ENCODE data around the gene BHMT.
"Not testable (repeated sequence)": the region's sequence is repeated elsewhere in the genome, so short reads cannot be mapped to it uniquely, and the experiment has no call there.

Gene BHMT

DNA sequence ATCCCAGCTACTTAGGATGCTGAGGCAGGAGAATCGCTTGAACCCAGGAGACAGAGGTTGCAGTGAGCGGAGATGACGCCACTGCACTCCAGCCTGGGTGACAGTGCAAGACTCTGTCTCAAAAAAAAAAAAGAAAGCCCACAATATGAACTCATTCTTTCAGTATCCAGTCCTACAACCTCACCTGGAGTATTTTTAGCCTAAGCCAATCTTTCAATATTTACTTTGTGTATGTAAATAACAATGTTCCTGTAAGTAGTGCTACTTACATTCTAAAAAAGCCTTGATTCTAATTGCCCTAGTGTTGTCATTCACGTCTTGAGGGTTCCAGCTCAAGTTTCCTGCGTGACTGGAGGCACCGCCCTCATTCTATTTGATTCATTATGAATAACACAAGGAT, 62.0 kb downstream of the BHMT start:
- DNase-seq: no peak

DNA sequence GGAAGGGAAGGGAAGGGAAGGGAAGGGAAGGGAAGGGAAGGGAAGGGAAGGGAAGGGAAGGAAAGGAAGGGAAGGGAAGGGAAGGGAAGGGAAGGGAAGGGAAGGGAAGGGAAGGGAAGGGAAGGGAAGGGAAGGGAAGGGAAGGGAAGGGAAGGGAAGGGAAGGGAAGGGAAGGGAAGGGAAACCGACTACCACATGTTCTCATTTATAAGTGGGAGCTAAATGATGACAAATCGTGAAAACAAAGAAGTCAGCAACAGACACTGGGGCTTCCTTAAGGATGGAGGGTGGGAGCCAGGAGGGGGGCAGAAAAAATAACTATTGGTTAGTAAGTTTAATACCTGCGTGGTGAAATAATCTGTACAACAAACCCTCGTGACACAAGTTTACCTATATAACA, 68.8 kb downstream of the BHMT start:
- DNase-seq: not testable (repeated sequence)

DNA sequence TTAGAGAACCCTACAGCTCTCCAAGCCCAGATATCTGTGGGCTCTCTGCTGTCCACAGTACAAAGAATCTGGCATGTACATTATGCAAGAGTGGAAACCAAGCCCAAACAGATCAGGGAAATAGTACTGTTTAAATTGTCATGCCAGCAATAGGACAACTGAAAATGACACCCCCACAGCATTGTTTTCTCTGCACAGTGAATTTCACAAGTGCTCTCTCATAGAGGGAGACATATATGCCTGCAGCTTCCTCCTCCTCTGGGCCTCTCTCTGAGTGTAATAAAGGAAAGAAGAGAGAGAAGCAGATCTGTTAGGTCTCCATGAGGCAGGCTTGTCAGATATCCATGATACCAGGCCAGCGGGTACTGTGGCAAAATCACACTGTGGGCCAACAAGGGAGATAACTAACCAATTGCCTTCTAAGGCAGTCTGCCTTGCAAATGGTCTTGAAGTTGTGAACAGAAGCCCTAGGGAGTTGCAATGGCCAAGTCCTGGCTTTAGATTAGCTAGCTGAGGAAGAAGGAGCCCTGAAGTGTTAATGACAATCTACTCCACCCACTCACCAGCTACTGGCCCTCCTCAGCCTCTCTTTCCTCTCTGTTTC, 69.9 kb downstream of the BHMT start:
- DNase-seq: no peak
